ENCODE data around the gene CRYBB2. TPM values are rescaled to one million over a fixed set of nuclear protein-coding genes. Genes with fewer than 3 reads are reported as not detected.
"Not testable (repeated sequence)": the region's sequence is repeated elsewhere in the genome, so short reads cannot be mapped to it uniquely, and the experiment has no call there.

Gene CRYBB2
- total and polyA plus RNA-seq, 2 experiments from 2014 or later, result 0.37 TPM; not detected in 1

DNA sequence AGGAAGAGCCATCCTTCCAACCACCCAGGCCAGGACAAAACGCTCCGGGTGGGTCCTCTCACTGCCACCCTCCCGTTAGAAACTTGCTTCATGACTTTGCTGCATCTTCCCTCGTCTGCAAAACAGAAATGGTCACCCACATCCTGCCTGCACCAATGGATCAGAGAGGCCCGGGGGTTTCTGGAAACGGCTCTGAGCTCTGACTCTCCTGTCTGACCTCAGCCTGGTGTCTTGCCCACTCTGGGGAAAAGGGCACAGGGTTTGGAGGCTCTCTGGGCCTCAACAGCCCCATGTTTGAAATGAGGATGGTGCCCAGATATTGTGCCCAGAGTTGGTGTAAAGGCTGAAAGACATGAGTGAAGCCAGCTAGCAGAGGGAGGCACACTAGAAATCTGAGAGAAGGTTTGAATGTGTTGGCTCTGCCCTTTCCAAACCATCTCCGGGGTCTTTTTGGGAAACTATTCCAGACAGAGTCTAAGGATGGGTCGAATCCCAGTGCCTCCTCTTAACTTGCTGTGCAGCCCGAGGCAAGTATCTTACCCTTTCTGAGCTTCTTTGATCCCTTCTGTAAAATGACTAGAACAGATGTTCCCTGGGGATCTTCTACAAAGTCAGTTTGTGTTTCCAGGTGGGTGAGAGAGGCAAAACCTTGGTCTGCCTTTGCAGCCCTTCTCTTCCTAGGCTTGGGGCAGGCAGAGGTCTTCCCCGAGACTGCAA lies 17.7 kb upstream of the CRYBB2 start:
- Histone ChIP-seq H3K27ac (no peak overlapping the region), H3K4me3 (no peak overlapping the region), H3K9me2 (replicated peaks; ENCODE audit: insufficient read depth) (no peaks in the 10 kb centered on the region), H3K79me2 (no peaks in the 10 kb centered on the region), H3K36me3 (replicated peaks; ENCODE audit: insufficient read depth, low read depth) (no peaks in the 10 kb centered on the region), H3K4me1 (ENCODE audit: insufficient read depth) (no peaks in the 10 kb centered on the region), H4K20me1 (ENCODE audit: insufficient read depth, poor library complexity, severe bottlenecking) (no peaks in the 10 kb centered on the region), H3K27me3 (no peaks in the 10 kb centered on the region), H3K4me2 (no peak overlapping the region), H3K9me3 (ENCODE audit: low read depth) (no peaks in the 10 kb centered on the region), H2AFZ (no peak overlapping the region)
- TF ChIP-seq EZH2phosphoT487 (IDR thresholded peaks at IDR 0.05; ENCODE audit: low read depth, severe bottlenecking, unreplicated experiment) (no peak), EZH2 (IDR thresholded peaks at IDR 0.05; ENCODE audit: borderline replicate concordance) (no peak)
- TF ChIP-seq, protein P1, sequence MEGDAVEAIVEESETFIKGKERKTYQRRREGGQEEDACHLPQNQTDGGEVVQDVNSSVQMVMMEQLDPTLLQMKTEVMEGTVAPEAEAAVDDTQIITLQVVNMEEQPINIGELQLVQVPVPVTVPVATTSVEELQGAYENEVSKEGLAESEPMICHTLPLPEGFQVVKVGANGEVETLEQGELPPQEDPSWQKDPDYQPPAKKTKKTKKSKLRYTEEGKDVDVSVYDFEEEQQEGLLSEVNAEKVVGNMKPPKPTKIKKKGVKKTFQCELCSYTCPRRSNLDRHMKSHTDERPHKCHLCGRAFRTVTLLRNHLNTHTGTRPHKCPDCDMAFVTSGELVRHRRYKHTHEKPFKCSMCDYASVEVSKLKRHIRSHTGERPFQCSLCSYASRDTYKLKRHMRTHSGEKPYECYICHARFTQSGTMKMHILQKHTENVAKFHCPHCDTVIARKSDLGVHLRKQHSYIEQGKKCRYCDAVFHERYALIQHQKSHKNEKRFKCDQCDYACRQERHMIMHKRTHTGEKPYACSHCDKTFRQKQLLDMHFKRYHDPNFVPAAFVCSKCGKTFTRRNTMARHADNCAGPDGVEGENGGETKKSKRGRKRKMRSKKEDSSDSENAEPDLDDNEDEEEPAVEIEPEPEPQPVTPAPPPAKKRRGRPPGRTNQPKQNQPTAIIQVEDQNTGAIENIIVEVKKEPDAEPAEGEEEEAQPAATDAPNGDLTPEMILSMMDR (IDR thresholded peaks at IDR 0.05; ENCODE audit: poor library complexity), result no peak
- DNase-seq (ENCODE audit: low spot score), result no peak
- WGBS (ENCODE audit: low lambda C conversion rate, missing lambda C conversion rate), result 84% methylated on average over 10 of the region's 10 CpGs

DNA sequence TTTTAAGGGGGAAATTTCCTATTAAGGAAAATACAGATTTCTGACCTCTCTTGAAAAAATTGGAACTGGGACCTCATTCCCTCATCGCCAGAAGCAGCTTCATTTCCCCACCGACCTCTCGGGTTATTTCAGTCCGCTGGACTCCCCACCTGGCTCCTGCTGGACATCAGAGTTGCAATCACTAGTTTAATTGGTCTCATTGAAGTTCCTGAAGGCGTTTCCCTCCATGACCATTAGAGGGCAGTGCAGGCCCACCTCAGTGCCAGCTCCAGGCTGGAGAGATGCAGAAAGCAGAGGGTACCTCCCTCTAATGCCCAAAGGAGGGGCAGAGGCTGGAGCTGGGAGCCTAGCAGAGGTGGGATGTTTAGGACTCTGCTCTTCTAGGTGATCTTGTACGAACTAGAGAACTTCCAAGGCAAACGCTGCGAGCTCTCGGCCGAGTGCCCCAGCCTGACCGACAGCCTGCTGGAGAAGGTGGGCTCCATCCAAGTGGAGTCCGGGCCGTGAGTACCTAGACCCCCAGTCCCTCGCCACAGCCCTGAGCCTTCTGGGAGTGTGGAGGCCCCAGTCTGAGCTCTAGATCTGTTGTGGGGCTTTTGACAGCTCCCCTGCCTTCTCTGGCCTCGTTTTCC lies 17.0 kb upstream of the CRYBB2 start:
- no peaks in the 10 kb centered on the region for H4K20me1 ChIP-seq (ENCODE audit: insufficient read depth, poor library complexity, severe bottlenecking)
- H3K9me2 ChIP-seq (replicated peaks; ENCODE audit: insufficient read depth), result no peaks in the 10 kb centered on the region
- no peaks in the 10 kb centered on the region for H3K79me2 ChIP-seq
- H3K27ac ChIP-seq, result no peak overlapping the region
- no peak overlapping the region for H3K4me3 ChIP-seq
- no peak overlapping the region for H3K4me2 ChIP-seq
- H2AFZ ChIP-seq, result no peak overlapping the region
- TF ChIP-seq, protein P1 (IDR thresholded peaks at IDR 0.05; ENCODE audit: poor library complexity), result peak; percentile 92
- TF ChIP-seq EZH2phosphoT487 (IDR thresholded peaks at IDR 0.05; ENCODE audit: low read depth, severe bottlenecking, unreplicated experiment), result no peak
- H3K9me3 ChIP-seq (ENCODE audit: low read depth), result no peaks in the 10 kb centered on the region
- no peaks in the 10 kb centered on the region for H3K4me1 ChIP-seq (ENCODE audit: insufficient read depth)
- no peaks in the 10 kb centered on the region for H3K36me3 ChIP-seq (replicated peaks; ENCODE audit: insufficient read depth, low read depth)
- peak; percentile 77 for DNase-seq (ENCODE audit: low spot score)
- WGBS (ENCODE audit: low lambda C conversion rate, missing lambda C conversion rate), result 67% methylated on average over 15 of the region's 15 CpGs
- H3K27me3 ChIP-seq, result no peaks in the 10 kb centered on the region

DNA sequence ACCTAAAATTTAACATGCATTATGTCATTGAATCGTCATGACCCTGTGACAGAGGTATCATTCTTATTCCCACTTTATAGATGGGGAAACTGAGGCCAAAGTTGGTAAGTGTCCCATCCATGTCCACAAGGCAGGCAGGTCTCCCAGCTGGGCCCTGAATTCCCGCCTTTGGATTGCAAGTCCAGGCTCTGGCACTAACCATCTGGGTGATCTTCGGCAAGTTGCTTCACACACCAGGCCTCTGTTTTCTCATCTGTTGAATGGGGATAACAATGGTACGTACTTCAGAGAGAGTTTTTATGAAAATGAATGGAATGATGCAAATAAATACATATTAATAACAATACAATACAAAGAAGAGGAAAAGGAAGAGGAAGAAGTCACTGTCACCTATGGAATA lies 16.4 kb upstream of the CRYBB2 start:
- Histone ChIP-seq H3K4me1 (ENCODE audit: insufficient read depth) (no peaks in the 10 kb centered on the region), H3K36me3 (replicated peaks; ENCODE audit: insufficient read depth, low read depth) (no peaks in the 10 kb centered on the region), H2AFZ (no peak overlapping the region), H4K20me1 (ENCODE audit: insufficient read depth, poor library complexity, severe bottlenecking) (no peaks in the 10 kb centered on the region), H3K27me3 (no peaks in the 10 kb centered on the region), H3K9me3 (ENCODE audit: low read depth) (no peaks in the 10 kb centered on the region), H3K27ac (no peak overlapping the region), H3K4me2 (no peak overlapping the region), H3K4me3 (no peak overlapping the region), H3K9me2 (replicated peaks; ENCODE audit: insufficient read depth) (no peaks in the 10 kb centered on the region), H3K79me2 (no peaks in the 10 kb centered on the region)
- 95% methylated on average over 4 of the region's 4 CpGs for WGBS (ENCODE audit: low lambda C conversion rate, missing lambda C conversion rate)
- no peak for DNase-seq (ENCODE audit: low spot score)
- TF ChIP-seq EZH2phosphoT487 (IDR thresholded peaks at IDR 0.05; ENCODE audit: low read depth, severe bottlenecking, unreplicated experiment) (no peak), EZH2 (IDR thresholded peaks at IDR 0.05; ENCODE audit: borderline replicate concordance) (no peak)
- TF ChIP-seq, protein P1 (IDR thresholded peaks at IDR 0.05; ENCODE audit: poor library complexity), result no peak

DNA sequence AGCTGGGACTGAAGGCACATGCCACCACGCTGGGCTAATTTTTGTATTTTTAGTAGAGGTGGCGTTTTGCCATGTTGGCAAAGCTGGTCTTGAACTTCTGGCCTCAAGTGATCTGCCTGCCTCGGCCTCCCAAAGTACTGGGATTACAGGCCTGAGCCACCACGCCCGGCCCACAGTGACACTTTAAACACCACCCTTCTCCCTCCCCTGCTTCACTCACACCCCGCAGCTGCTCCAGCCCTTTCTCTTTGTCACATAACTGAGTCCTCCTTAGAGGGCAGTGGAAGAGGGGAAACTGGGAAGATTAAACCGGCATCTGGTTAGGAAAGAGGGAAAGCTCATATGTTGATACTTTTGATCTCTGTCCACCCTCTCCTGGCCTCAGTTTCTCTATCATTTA lies 14.9 kb upstream of the CRYBB2 start:
- not testable (repeated sequence) for H3K27ac ChIP-seq; H3K36me3 ChIP-seq (replicated peaks; ENCODE audit: insufficient read depth, low read depth); DNase-seq (ENCODE audit: low spot score); H3K4me2 ChIP-seq; H3K4me1 ChIP-seq (ENCODE audit: insufficient read depth); H3K9me3 ChIP-seq (ENCODE audit: low read depth); H3K9me2 ChIP-seq (replicated peaks; ENCODE audit: insufficient read depth); H3K79me2 ChIP-seq; H2AFZ ChIP-seq; H3K4me3 ChIP-seq; H4K20me1 ChIP-seq (ENCODE audit: insufficient read depth, poor library complexity, severe bottlenecking); H3K27me3 ChIP-seq
- WGBS (ENCODE audit: low lambda C conversion rate, missing lambda C conversion rate), result 86% methylated on average over 7 of the region's 7 CpGs

All from hepatocyte (in vitro differentiated cells).